Measurements from ENCODE around the gene ABCB9. TPM values are rescaled to one million over a fixed set of nuclear protein-coding genes. Genes with fewer than 3 reads are reported as not detected.

ABCB9 gene
- total RNA-seq, 1 experiment from 2014 or later = 4.6 TPM

- no peak overlapping the region for H4K5ac ChIP-seq (ENCODE audit: insufficient read length, low read depth, low read length)
- H3K56ac ChIP-seq (ENCODE audit: insufficient read length, low read depth, low read length) = no peak overlapping the region
- DNase-seq = no peak
- no peaks in the 10 kb centered on the region for H3K79me1 ChIP-seq (ENCODE audit: insufficient read depth, low read depth, low read length, poor library complexity, severe bottlenecking)
- no peak overlapping the region for H2BK20ac ChIP-seq (ENCODE audit: low read depth, low read length, poor library complexity, severe bottlenecking)
- H4K91ac ChIP-seq (ENCODE audit: insufficient read length, low read depth, low read length) = no peak overlapping the region
- peaks cover 8 to 28% of the 10 kb centered on the region in 2 experiments for H3K4me1 Mint-ChIP-seq
- no peak overlapping the region for H3K4me2 ChIP-seq (ENCODE audit: insufficient read depth, insufficient read length, low read length)
- no peak overlapping the region for H3K18ac ChIP-seq (ENCODE audit: insufficient read length, low read depth, low read length)
- no peaks in the 10 kb centered on the region for H4K20me1 ChIP-seq (ENCODE audit: control insufficient read depth, insufficient read depth, insufficient read length)
- H3K4me1 ChIP-seq (ENCODE audit: insufficient read depth, low read length) = no peaks in the 10 kb centered on the region
- peaks cover 98% of the 10 kb centered on the region for H3K27me3 Mint-ChIP-seq (ENCODE audit: low read depth)
- no peak overlapping the region for H2BK5ac ChIP-seq (ENCODE audit: insufficient read length, low read length)
- H3K27ac ChIP-seq (ENCODE audit: insufficient read length, low read depth, low read length) = no peak overlapping the region
- no peak overlapping the region for H3K23ac ChIP-seq (ENCODE audit: insufficient read length, low read depth, low read length)
- no peak overlapping the region for H2AK5ac ChIP-seq (ENCODE audit: insufficient read length, low read length)
- H3K9ac ChIP-seq (ENCODE audit: extremely low read depth, insufficient read length, low read length) = no peak overlapping the region
- H3K36me3 Mint-ChIP-seq (ENCODE audit: insufficient read depth in 1 of 3, low read depth in 3 of 3) = peaks cover 0 to 5% (median 2%) of the 10 kb centered on the region in 3 experiments; a peak in 1 of 7 replicates
- H3K27me3 ChIP-seq (ENCODE audit: insufficient read depth, low read length) = peaks cover 29% of the 10 kb centered on the region
- H3K23me2 ChIP-seq (ENCODE audit: insufficient read length, low read depth, low read length, poor library complexity, severe bottlenecking) = no peaks in the 10 kb centered on the region
- peak; percentile 56 for TF ChIP-seq CTCF (conservative IDR thresholded peaks at IDR 0.05)
- H2BK15ac ChIP-seq (ENCODE audit: low read depth, low read length) = no peak overlapping the region
- WGBS (ENCODE audit: extremely low coverage, insufficient read length, low lambda C conversion rate) = no CpG with 5 or more reads among the region's 8 CpGs
- no peak overlapping the region; a peak in 1 of 7 replicates for H3K27ac Mint-ChIP-seq
- H3K9me3 ChIP-seq (ENCODE audit: control insufficient read depth, low read depth, low read length) = no peaks in the 10 kb centered on the region
- H3K14ac ChIP-seq (ENCODE audit: insufficient read depth, low read length) = no peak overlapping the region
- H3K79me2 ChIP-seq (ENCODE audit: insufficient read depth, low read length) = 0 out of 2 replicates have a peak, but pooled peaks cover 2% of the 10 kb centered on the region
- no peak overlapping the region for H3K4ac ChIP-seq (ENCODE audit: low read depth, low read length)
- no peaks in the 10 kb centered on the region for H3K9me3 Mint-ChIP-seq
- H2BK12ac ChIP-seq (ENCODE audit: insufficient read length, low read depth, low read length) = no peak overlapping the region
- H3T11ph ChIP-seq (ENCODE audit: low read length) = no peak overlapping the region
- no peak overlapping the region for H2AFZ ChIP-seq (ENCODE audit: low read length)
- no peak overlapping the region for H2BK120ac ChIP-seq (ENCODE audit: low read depth, low read length, poor library complexity, severe bottlenecking)
- no peak overlapping the region for H4K8ac ChIP-seq (replicated peaks; ENCODE audit: insufficient read length, low read depth, low read length)
- H3K4me3 Mint-ChIP-seq = no peak overlapping the region
These were observed 85.6 kb downstream of the ABCB9 start for GRCh38 chr12:122880668-122881067.
